Hematopoietic multipotent progenitor cell treated with erythropoietin and hydrocortisone succinate and interleukin-3 and kit ligand, for 15 days (in vitro differentiated cells): ENCODE measurements around the gene PSMA8.
"Not testable (repeated sequence)": the region's sequence is repeated elsewhere in the genome, so short reads cannot be mapped to it uniquely, and the experiment has no call there.

Experiments
- DNase-seq: peaks from one replicate; pipeline ENCODE4 v3.0.0-alpha.2; 2015; ENCODE audit warnings: low spot score

PSMA8 gene

DNA sequence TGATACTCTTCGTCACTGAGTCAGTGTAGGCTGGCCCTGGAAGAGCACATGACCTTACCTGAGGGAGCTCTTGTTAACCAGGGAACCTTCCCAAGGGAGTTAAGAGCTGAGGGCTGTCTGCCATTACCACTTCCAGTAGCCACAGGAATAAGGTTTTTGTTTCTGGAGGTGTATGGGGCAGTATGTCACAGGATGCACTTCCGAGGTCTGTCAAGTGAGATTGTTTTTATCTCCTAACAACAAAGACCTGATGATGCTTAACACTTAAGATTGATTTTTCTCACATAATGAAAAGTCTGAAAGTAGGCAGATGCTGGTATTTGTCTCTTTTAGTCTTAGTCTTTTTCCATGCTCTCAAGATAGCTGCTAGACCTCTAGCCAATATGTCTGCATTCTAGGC is 41.8 kb downstream of the PSMA8 start:
- DNase-seq, result no peak

DNA sequence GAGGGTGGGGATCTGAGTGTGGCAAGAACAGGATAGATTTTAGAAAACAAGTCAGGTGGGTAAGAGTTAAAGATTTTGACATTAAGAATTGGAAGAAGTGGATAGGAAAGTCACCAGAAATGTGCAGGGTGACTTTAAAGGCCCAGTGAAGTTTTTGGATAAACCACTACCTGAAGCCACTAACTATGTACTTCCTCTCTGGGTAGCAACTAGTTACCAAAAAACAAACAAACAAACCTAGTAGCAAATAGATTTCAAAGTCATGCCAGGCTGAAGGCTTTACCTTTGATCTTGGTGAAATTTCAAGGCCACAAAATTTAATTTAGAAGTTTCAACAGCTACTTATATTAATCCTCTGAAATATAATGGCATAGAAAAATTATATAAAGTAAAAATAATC is 42.5 kb downstream of the PSMA8 start:
- no peak for DNase-seq

DNA sequence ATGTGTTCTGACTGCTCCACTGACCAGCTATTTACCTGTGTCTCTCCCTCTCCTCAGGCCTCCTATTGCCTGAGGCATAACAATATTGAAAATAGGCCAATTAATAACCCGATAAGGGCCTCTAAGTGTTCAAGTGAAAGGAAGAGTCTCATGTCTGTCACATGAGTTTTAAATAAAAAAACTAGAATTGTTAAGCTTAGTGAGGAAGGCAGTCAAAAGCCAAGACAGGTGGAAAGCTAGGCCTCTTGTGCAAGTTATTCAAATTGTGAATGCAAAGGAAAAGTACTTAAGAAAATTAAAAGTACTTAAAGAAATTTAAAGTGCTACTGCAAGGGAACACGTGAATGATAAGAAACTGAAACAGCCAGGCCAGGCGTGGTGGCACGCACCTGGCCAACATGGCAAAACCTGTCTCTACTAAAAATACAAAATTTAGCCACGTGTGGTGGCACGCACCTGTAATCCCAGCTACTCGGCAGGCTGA is 47.7 kb downstream of the PSMA8 start:
- no peak for DNase-seq

DNA sequence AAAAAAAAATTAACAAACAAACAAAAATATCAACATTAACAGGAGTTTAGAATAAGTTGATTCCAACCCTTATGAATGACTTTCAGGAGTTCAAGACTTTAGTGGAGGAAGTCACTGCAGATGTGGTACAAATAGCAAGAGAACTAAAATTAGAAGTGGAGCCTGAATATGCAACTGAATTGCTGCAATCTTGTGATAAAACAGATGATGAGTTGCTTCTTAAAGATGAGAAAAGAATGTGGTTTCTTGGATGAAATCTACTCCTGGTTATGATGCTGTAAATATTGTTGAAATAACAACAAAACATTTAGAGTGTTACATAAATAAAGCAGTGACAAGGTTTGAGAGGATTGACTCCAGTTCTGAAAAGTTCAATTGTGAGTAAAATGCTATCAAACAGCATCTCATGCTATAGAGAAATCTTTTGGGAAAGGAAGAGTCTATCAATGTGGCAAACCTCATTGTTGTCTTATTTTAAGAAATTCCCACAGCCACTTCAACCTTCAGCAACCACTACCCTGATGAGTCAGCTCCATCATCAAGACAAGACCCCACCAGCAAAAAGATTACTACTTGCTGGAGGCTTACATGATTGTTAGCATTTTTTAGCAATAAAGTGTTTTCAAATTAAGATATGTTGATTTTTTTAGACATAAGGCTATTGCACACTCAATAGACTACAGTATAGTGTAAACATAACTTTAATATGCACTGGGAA is 49.9 kb downstream of the PSMA8 start:
- no peak for DNase-seq

DNA sequence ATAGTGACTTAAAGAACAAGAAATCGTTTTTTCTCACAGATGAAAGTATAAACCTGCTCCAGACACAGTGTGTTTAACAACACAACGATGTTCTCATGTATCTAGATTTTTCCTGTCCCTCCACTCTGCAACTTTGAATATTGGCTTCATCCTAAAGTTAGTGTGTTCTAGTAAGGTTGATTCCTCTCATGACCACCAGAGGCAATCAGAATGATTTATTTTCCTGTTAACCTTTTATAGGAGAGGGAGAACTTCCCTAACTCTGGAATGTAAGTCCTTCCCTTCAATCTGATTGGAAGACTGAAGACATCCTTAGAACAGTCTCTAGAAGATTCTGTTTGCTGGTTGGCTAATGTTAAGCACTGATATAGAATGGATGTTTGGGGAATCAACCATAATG is 51.6 kb downstream of the PSMA8 start:
- no peak for DNase-seq

DNA sequence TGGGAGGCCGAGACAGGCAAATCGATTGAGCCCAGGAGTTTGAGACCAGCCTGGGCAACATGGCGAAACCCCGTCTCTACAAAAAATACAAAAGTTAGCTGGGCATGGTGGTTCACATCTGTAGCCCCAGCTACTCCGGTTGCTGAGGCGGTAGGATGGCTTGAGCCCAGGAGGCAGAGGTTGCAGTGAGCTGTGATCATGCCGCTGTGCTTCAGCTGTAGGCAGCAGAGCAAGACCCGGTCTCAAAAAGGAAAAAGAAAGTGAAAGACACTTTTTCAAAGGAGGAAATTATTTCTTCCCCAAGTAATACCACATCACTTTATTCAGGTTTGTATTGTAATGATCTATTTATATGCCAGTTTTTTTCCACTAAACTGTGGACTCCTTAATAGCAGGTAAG is 56.8 kb downstream of the PSMA8 start:
- DNase-seq, result no peak

DNA sequence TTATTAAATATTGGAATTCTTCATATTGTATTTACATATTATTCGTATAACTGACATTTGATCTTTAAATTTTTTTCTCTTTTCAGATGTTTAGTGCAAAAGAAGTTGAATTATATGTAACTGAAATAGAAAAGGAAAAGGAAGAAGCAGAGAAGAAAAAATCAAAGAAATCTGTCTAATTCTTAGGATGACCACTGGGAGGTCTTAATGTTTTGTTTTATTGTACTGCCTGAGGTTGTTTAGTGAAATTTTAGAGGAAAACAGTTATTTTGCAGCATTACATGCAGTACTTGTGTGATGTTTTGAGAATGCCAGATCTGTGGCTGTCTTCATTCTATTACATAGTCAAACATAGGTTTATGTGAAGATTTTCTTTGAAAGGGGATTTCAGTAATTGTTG is 58.6 kb downstream of the PSMA8 start:
- no peak for DNase-seq

DNA sequence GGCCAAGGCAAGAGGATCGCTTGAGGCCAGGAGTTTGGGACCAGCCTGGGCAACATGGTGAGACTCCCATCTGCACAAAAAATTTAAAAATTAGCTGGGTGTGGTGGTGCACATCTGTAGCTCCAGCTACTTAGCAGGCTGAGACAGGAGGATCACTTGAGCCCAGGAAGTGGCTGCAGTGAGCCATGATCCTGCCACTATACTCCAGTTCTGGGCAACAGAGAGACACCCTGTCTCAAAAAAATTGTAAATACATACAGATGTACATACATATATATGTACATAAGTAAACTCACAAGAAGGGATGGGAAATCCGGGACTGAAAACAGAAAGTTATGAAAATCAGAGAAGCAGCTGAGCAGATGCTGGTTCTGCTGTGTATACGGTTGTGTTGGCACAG is 62.9 kb downstream of the PSMA8 start:
- DNase-seq, result no peak

DNA sequence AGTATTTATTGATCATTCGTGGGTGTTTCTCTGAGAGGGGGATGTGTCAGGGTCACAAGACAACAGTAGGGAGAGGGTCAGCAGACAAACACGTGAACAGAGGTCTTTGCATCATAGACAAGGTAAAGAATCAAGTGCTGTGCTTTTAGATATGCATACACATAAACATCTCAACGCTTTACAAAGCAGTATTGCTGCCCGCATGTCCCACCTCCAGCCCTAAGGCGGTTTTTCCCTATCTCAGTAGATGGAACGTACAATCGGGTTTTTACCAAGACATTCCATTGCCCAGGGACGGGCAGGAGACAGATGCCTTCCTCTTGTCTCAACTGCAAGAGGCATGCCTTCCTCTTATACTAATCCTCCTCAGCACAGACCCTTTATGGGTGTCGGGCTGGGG is 68.3 kb downstream of the PSMA8 start:
- not testable (repeated sequence) for DNase-seq

DNA sequence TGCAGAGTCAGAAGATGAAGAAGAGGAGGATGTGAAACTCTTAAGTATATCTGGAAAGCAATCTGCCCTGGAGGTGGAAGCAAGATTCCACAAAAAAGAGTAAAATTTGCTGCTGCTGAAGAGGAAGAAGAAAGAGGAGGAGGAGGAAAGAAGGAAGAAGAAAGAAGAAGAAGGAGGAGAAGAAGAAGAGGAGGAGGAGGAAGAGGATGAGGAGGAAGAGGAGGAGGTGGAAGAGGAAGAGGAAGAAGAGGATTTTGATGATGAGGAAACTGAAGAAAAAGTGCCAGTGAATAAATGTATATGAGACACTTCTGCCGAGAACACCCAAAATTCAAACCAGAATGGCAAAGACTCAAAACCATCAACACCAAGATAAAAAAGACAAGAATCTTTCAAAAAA is 71.6 kb downstream of the PSMA8 start:
- DNase-seq, result no peak

DNA sequence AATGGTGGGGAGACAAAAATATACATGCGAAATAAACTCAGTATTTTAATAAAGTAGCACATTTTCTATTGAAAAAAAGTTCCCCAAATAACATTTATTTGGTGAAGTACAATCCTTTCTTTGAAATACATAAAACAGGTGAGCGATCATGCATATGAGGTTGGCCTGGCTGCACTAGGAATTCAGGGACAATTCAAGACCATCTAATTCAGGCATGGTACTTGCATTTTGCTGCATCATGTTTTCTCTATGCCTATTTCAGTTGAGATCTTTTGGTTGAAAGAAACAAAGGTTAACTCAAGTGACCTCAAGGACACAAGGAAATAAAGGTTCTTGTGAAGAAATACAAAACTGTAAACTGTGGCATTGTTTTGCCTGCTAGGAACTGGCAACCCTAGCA is 72.8 kb downstream of the PSMA8 start:
- no peak for DNase-seq

DNA sequence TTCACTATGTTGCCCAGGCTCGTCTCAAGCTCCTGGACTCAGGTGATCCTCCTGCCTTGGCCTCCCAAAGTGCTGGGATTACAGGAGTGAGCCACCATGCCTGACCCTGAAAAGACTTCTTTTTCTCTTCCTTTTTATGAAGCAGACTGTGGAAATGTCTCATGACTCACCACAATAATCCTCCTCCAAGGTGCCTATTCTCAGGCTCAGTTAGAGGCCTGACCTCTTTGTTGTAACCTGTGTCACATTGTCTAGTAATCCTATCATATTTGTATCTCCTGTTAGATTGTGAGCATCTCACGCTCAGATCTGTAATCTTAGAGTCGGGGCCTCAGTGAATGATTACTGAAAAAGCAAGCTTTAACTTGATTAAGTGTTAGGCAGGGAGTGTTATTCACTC is 74.3 kb downstream of the PSMA8 start:
- no peak for DNase-seq

DNA sequence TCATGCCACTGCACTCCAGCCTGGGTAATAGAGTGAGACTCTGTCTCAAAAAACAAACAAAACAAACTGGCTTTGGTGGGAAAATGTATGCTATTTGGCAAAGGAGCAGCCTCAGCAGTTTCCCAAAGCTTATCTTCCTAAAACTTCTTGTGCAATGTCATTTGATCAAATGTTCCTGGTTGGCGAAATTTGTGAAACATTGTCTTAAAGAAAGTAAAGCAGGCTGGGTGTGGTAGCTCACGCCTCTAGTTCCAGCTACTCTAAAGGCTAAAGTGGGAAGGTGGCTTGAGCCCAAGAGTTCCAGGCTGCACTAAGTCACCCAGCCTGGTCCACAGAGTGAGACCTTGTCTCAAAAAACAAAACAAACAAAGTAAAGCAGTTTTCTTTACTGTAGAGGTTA is 75.3 kb downstream of the PSMA8 start:
- no peak for DNase-seq

DNA sequence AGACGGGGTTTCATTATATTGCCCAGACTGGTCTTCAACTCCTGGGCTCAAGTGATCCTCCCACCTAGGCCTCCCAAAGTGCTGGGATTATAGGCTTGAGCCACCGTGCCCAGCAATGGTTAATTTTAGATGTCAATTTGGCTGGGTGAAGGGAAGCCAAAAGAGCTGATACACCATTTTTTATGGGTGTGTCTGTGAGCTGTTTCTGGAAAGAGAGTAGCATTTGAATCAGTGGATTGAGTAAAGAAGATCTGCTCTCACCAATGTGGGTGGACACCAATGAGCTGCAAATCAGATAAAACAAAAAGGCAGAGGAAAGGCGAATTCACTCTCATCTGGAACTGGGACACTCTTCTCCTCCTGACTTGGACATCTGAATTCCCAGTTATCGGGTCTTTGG is 76.5 kb downstream of the PSMA8 start:
- DNase-seq, result no peak

DNA sequence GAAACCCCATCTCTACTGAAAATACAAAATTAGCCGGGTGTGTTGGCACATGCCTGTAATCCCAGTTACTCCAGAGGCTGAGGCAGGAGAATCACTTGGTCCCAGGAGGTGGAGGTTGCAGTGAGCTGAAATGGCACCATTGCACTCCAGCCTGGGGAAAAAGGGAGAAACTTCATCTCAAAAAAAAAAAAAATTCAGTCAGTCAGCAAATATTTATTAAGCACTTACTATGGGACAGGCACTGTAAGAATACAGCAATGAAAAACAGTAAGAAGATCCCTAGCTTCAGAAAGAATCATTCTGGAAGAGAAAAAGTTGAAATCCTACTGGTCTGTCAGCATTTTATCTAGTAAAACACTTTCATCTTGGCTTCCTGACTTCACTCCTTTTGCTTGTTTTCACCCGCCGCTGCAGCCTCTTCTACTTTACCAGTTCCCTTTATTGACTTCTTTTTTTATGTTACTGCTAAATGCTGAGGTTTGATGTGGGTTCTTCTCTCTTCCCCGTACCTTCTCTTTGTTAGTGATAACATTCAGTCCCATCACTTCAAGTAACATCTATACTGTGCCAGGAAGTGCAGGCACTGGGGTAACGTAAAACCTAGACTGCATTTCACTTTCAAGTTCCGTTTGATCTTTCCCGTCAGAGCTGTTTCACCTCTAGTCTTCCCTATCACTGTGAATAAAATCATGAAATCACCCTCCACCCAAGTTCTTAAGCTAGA is 81.7 kb downstream of the PSMA8 start:
- no peak for DNase-seq

DNA sequence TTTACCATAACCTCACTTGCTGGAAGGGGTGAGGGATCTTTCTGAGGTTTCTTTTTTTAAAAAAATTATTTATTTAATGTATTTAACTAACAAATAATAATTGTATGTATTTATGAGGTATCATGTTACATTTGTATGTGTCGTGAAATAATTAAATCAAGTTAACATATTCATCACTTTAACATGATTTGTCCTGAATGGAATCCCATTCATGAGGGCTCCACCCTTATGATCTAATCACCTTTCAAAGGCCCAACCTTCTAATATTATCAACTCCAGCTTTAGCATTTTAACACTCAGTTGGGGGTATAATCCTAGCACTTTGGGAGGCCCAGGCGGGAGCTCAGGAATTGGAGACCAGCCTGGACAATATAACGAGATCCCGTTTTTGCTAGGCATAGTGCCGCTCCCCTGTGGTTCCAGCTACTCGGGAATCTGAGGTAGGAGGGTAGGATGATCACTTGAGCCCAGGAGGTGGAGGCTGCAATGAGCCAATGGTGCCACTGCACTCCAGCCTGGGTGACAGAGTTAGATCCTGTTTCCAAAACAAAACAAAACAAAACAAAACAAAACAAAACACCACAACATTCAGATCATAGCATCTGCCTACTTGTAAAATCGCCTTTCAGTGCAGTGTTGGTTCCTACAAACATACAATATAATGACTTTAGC is 91.5 kb downstream of the PSMA8 start:
- DNase-seq, result no peak

DNA sequence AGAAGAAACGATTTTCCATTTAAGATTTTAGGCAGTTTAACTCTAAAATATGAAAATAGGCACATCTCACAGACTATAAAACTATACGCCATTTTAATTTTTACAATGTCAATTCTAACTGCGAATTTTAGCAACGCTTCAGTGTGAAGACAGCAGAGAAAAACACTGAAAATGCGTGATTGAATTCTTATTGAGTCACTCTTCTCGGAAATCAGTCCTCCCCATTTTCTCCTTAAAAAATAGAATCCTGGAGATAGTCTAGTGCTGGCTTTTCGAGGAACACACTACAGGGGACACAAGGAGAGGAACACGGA is 92.2 kb downstream of the PSMA8 start:
- DNase-seq, result no peak

DNA sequence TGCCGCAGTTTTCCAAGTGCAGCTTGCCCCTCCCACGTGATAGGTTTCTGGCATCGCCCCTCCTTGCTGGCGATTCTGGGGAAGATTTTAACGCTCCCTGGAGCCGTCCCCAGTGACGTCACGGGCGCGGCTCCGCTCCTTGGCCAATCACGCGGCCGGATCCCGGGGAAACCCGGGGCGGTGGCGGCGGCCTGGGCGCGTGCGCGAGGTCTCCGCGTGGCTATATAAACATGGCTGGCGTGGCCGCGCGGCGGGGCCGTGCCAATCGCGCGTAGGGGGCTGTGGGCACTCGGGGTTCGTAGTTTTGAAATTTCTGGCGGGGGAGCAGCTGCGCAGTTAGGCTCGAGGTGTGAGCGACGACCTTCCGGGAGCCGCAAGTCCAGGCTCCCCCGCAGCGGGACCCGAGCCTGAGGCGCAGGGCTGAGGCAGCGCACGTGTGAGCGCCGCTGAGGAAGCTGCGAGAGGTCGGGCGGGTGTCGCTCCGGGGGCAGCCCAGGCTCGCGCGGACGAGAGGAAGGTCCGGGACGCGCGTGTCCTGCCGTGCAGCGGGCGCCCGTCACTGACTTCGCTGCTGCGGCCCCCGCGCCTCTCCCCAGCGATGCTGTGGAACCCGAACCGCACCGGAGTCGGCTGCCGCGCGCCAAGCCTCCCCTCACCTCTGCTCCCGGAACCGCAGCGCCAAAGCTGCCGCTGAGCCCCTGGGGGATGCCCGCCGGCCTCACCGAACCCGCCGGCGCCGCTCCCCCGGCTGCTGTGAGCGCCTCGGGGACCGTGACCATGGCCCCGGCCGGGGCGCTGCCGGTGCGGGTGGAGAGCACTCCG is 92.8 kb downstream of the PSMA8 start, which contains the start of gene TAF4B:
Gene TAF4B, plus strand, starts transcription at position 217 of the 822 bp plus-strand sequence. Its CDS starts 489 bp downstream, at position 706.
- peak; percentile 92 for DNase-seq

DNA sequence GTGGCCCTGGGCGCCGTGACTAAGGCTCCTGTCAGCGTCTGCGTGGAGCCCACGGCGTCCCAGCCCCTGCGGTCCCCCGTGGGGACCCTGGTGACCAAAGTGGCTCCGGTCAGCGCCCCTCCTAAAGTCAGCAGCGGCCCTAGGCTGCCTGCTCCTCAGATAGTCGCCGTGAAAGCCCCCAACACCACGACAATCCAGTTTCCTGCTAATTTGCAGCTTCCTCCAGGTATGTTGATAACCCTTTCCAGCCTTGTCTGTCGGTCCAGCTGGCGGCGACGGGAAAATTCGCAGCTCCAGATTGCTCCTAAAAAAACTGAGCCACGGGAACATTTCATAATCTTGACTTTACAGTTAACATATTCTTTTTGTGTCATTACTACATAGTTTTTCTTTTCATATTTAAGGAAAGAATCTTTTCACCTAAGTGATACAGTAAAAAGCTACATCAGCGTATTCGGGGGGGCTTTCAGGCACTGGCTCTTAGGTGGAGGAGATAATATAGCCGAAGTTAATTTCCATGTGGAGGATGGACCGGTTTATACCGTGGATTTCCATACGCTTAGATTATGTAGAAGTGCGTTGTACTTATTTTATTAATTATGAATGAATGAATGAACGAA is 93.5 kb downstream of the PSMA8 start:
- DNase-seq, result no peak

DNA sequence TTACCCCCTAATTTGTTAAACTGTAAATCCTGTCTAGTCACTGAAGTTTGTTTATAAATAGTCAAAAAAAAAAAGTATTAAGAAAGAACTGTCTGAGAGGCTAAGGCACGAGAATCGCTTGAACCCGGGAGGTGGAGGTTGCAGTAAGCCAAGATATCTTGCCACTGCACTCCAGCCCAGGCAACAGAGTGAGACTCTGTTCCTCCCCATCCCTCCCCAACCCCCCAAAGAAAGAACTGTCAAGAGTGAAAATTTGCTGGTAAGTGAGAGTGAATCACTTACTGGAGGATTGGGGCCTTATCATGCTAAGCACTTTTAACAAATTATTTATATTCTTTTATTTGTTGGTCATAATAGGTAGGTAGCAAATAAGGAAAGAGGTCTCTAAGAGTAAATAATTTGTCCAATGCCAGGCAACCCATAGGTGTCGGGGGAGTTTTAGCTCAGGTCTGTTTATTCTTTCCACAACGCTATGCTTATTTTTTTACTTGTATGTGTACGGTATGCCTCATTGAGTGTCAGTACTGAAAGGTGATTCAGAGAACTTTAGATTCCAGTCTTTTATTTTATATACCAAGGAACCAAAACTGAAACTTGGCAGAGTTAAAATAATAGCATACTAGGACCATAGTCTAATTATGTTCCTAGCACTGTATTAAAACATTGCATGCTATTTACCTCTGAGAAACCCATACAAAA is 95.0 kb downstream of the PSMA8 start:
- no peak for DNase-seq

DNA sequence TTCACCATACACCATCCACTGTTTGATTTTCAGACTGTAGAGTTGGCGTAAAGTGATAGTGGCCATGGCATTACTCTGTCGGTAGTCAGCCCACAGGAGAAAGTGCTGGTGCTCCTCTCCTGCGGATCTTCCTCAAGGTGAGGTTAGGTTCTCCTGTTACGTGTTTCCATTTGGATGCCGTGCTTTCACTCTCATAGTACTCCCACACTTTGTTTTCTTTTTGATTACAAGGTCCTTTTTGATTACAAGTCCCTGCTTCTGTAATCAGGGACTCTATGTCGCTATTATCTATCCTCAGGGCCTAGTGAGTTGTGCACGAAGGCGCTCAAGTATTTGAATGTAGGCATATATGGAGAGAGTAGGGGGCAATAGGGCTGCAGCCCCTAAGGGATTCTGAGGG is 96.8 kb downstream of the PSMA8 start:
- DNase-seq, result no peak
